Testis (tissue), 2 donors: ENCODE results near the gene TEP1.

Experiments used
- POLR2A ChIP-seq: fragments of 450-650 bp; IDR thresholded peaks from one replicate; pipeline ENCODE4 v1.6.1; 2017; ENCODE audit warnings: antibody characterized with exemption, mild to moderate bottlenecking, moderate library complexity
- TF ChIP-seq, protein P1 (sequence below), 3 experiments: fragments of 450-650 bp in 2 of 3; fragments of 200-600 bp in 1 of 3; sonication (generic) in 1 of 3; IDR thresholded peaks; one replicate each; pipeline ENCODE4 v1.5.1; 2016 to 2019; ENCODE audit warnings: antibody characterized with exemption in 3 of 3, mild to moderate bottlenecking in 2 of 3, moderate library complexity in 1 of 3

DNA sequence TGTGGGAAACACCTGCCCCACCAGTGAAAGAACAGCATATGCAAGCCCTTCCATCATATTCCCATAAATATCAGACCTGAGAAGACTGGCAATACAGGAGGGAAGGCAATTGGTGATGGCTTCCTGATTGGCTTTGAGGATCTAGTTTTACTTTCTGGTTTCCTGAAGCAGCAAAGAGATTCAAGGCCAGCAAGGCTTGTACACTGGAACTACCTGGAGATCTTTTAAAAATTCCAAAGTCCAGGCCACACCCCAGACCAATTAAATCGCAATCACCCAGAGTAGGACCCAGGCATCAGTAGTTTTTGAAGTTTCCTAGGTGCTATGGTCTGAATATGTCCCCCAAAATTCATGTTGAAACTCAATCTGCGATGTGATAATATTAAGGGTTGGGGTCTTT, 2.9 kb upstream of the TEP1 start:
- TF ChIP-seq, protein P1, sequence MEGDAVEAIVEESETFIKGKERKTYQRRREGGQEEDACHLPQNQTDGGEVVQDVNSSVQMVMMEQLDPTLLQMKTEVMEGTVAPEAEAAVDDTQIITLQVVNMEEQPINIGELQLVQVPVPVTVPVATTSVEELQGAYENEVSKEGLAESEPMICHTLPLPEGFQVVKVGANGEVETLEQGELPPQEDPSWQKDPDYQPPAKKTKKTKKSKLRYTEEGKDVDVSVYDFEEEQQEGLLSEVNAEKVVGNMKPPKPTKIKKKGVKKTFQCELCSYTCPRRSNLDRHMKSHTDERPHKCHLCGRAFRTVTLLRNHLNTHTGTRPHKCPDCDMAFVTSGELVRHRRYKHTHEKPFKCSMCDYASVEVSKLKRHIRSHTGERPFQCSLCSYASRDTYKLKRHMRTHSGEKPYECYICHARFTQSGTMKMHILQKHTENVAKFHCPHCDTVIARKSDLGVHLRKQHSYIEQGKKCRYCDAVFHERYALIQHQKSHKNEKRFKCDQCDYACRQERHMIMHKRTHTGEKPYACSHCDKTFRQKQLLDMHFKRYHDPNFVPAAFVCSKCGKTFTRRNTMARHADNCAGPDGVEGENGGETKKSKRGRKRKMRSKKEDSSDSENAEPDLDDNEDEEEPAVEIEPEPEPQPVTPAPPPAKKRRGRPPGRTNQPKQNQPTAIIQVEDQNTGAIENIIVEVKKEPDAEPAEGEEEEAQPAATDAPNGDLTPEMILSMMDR (IDR thresholded peaks at IDR 0.05), result no peak
- TF ChIP-seq POLR2A, result no peak
